Stomach (tissue), 4 donors: Measurements from ENCODE around the gene TP53RK.

ENCODE experiments used
- EP300 ChIP-seq: sonication (generic); formaldehyde crosslinking; IDR thresholded peaks from one replicate; pipeline ENCODE4 v1.6.1; 2017; ENCODE audit warnings: antibody characterized with exemption
- POLR2A ChIP-seq, 4 donors: fragments of 450-650 bp; IDR thresholded peaks; one replicate each; pipeline ENCODE4 v1.6.1; 2016; ENCODE audit warnings: antibody characterized with exemption in 4 of 4, control low read depth in 2 of 4, mild to moderate bottlenecking in 1 of 4, moderate library complexity in 1 of 4
- POLR2AphosphoS5 ChIP-seq, 3 donors: sonication (generic); formaldehyde crosslinking; IDR thresholded peaks; one replicate each; pipeline ENCODE4 v1.6.1; 2016; ENCODE audit warnings: antibody characterized with exemption in 3 of 3
- TF ChIP-seq, protein P1 (sequence below), 7 experiments: fragments of 450-650 bp in 4 of 7; fragments of 200-600 bp in 3 of 7; sonication (generic) in 3 of 7; IDR thresholded peaks; one replicate each; pipeline ENCODE4 v1.5.1; 2016 to 2019; ENCODE audit warnings: antibody characterized with exemption in 7 of 7, control low read depth in 2 of 7, mild to moderate bottlenecking in 1 of 7

GRCh38 chr20:46689754-46690085 lies 476 bp upstream of the TP53RK start:
- TF ChIP-seq POLR2A (IDR thresholded peaks at IDR 0.05) (no peak), POLR2AphosphoS5 (IDR thresholded peaks at IDR 0.05) (peak in 1 of 3 donors; percentile 4), EP300 (no peak)
- TF ChIP-seq, protein P1, sequence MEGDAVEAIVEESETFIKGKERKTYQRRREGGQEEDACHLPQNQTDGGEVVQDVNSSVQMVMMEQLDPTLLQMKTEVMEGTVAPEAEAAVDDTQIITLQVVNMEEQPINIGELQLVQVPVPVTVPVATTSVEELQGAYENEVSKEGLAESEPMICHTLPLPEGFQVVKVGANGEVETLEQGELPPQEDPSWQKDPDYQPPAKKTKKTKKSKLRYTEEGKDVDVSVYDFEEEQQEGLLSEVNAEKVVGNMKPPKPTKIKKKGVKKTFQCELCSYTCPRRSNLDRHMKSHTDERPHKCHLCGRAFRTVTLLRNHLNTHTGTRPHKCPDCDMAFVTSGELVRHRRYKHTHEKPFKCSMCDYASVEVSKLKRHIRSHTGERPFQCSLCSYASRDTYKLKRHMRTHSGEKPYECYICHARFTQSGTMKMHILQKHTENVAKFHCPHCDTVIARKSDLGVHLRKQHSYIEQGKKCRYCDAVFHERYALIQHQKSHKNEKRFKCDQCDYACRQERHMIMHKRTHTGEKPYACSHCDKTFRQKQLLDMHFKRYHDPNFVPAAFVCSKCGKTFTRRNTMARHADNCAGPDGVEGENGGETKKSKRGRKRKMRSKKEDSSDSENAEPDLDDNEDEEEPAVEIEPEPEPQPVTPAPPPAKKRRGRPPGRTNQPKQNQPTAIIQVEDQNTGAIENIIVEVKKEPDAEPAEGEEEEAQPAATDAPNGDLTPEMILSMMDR (IDR thresholded peaks at IDR 0.05), result no peak
